ENCODE data around the gene PPEF2. TPM values are rescaled to one million over a fixed set of nuclear protein-coding genes. Genes with fewer than 3 reads are reported as not detected.

Gene PPEF2
- not detected for total RNA-seq (2021; ENCODE audit: unreplicated experiment)
- polyA plus RNA-seq (2012; ENCODE audit: insufficient read length), result not detected
- percentile 2 among the genes with signal in this experiment for Bru-seq, nascent RNA
- percentile 8 among the genes with signal in this experiment for BruChase-seq, experiment 1, labeled RNA remaining after a 2-hour chase
- BruChase-seq, experiment 2, labeled RNA remaining after a 6-hour chase, result percentile 5 among the genes with signal in this experiment
- long read RNA-seq, result 0 reads

DNA sequence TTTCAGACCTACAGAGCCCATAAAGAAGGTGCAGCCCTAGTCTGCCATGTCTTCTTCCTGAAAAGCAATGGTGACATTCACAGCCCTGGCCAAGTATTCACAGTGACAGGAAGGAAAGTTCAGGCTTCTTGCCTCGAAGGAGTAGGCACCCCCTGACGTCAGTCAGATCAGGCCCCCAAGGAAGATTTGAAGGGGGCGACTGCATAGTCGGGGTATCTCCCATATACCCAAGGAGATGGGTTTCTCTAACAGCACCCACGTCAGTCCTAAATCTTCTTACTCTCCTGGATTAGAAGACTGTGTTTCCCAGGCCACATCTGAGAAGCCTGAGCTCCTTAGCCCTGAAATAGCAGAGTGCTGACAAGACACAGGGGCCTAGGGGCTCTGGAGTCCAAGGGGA lies at the start of gene PPEF2:
Gene PPEF2 (minus strand): TSS at position 101 of the 400 bp plus-strand sequence. CDS start 6,127 bp downstream, outside the sequence.
- no peak for ATAC-seq
- in situ Hi-C loops (cut with HindIII; ENCODE audit: low pct_unique_long_range_greater_than_20kb, low sequenced_read_pairs) (no loop called here), intact Hi-C loops (cut with micrococcal nuclease; ENCODE audit: unreplicated experiment) (no loop called here)
- POLR2A ChIA-PET, result no interaction called here
- no peak within 1 kb of the TSS for H3K27ac ChIP-seq (ENCODE audit: low read length)
- TF ChIP-seq, protein P1, sequence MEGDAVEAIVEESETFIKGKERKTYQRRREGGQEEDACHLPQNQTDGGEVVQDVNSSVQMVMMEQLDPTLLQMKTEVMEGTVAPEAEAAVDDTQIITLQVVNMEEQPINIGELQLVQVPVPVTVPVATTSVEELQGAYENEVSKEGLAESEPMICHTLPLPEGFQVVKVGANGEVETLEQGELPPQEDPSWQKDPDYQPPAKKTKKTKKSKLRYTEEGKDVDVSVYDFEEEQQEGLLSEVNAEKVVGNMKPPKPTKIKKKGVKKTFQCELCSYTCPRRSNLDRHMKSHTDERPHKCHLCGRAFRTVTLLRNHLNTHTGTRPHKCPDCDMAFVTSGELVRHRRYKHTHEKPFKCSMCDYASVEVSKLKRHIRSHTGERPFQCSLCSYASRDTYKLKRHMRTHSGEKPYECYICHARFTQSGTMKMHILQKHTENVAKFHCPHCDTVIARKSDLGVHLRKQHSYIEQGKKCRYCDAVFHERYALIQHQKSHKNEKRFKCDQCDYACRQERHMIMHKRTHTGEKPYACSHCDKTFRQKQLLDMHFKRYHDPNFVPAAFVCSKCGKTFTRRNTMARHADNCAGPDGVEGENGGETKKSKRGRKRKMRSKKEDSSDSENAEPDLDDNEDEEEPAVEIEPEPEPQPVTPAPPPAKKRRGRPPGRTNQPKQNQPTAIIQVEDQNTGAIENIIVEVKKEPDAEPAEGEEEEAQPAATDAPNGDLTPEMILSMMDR (IDR thresholded peaks at IDR 0.05), result no peak
- TF ChIP-seq SIN3A (IDR thresholded peaks at IDR 0.05; ENCODE audit: borderline replicate concordance, insufficient read depth, low read depth, low read length) (no peak), TCF7L2 (IDR thresholded peaks at IDR 0.05; ENCODE audit: low read depth, low read length) (no peak), POLR2AphosphoS5 (IDR thresholded peaks at IDR 0.05; ENCODE audit: low read depth, low read length) (no peak)
- TF ChIP-seq, protein P2, sequence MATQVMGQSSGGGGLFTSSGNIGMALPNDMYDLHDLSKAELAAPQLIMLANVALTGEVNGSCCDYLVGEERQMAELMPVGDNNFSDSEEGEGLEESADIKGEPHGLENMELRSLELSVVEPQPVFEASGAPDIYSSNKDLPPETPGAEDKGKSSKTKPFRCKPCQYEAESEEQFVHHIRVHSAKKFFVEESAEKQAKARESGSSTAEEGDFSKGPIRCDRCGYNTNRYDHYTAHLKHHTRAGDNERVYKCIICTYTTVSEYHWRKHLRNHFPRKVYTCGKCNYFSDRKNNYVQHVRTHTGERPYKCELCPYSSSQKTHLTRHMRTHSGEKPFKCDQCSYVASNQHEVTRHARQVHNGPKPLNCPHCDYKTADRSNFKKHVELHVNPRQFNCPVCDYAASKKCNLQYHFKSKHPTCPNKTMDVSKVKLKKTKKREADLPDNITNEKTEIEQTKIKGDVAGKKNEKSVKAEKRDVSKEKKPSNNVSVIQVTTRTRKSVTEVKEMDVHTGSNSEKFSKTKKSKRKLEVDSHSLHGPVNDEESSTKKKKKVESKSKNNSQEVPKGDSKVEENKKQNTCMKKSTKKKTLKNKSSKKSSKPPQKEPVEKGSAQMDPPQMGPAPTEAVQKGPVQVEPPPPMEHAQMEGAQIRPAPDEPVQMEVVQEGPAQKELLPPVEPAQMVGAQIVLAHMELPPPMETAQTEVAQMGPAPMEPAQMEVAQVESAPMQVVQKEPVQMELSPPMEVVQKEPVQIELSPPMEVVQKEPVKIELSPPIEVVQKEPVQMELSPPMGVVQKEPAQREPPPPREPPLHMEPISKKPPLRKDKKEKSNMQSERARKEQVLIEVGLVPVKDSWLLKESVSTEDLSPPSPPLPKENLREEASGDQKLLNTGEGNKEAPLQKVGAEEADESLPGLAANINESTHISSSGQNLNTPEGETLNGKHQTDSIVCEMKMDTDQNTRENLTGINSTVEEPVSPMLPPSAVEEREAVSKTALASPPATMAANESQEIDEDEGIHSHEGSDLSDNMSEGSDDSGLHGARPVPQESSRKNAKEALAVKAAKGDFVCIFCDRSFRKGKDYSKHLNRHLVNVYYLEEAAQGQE (IDR thresholded peaks at IDR 0.05; ENCODE audit: insufficient read depth in 1 of 2, low read depth in 2 of 2, low read length in 1 of 2), result no peak
- H3K36me3 ChIP-seq (ENCODE audit: control insufficient read depth, insufficient read depth, low read length), result no peaks in the 10 kb centered on the region
- no TSS peak for BruUV-seq (replicated peaks)
- H3K4me3 ChIP-seq (ENCODE audit: low read depth in 2 of 2, low read length in 2 of 2), result no peak within 1 kb of the TSS
- DNase-seq (ENCODE audit: low read depth, low spot score), result no peak
- H3K4me1 ChIP-seq (ENCODE audit: control insufficient read depth, insufficient read depth, low read length), result no peaks in the 10 kb centered on the region
- no peaks in the 10 kb centered on the region for H3K9me3 ChIP-seq (ENCODE audit: control insufficient read depth, insufficient read depth, low read depth, low read length)
- CTCF ChIA-PET, result no interaction called here
- no peaks in the 10 kb centered on the region for H3K27me3 ChIP-seq (ENCODE audit: control insufficient read depth, insufficient read depth, low read length)

DNA sequence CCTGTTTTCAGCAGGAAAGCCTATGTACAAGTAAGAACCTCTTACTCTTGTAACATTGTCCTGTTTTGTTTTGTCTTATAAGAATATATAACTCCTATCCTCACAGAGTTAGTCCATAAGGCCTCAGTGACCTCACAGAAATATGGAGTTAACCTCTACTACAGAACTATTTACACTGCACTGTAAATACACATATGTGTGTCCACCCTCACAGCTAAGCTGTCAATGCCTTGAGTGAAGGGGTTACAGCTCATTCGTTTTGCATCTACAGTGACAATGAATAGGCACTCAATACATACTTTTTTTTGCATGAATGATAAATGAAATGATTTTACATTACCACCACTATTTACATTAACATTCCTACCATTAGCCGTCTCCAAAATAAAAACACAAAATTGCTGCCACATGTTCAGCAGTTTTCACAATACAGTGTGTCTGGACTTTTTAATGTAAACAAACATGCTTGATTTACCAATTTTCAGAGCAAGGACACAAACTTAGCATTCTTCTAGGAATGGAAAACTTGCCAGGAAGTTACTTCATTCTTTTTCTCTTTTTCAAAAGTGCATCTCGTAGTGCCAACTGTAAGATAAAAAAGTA lies 48.1 kb upstream of the PPEF2 start:
- DNase-seq (ENCODE audit: low read depth, low spot score) (no peak), ATAC-seq (no peak)
- in situ Hi-C loops (cut with HindIII; ENCODE audit: low pct_unique_long_range_greater_than_20kb, low sequenced_read_pairs), result no loop called here
- BruUV-seq (replicated peaks), result no TSS peak
- Histone ChIP-seq H3K27me3 (ENCODE audit: control insufficient read depth, insufficient read depth, low read length) (no peaks in the 10 kb centered on the region), H3K36me3 (ENCODE audit: control insufficient read depth, insufficient read depth, low read length) (peaks cover 29% of the 10 kb centered on the region), H3K27ac (ENCODE audit: low read length) (no peak overlapping the region), H3K4me3 (ENCODE audit: low read depth in 2 of 2, low read length in 2 of 2) (no peak overlapping the region), H3K4me1 (ENCODE audit: control insufficient read depth, insufficient read depth, low read length) (no peaks in the 10 kb centered on the region), H3K9me3 (ENCODE audit: control insufficient read depth, insufficient read depth, low read depth, low read length) (no peaks in the 10 kb centered on the region)
- TF ChIP-seq SIN3A (IDR thresholded peaks at IDR 0.05; ENCODE audit: borderline replicate concordance, insufficient read depth, low read depth, low read length) (no peak), TCF7L2 (IDR thresholded peaks at IDR 0.05; ENCODE audit: low read depth, low read length) (no peak), POLR2AphosphoS5 (IDR thresholded peaks at IDR 0.05; ENCODE audit: low read depth, low read length) (no peak)
- TF ChIP-seq, protein P2 (IDR thresholded peaks at IDR 0.05; ENCODE audit: insufficient read depth in 1 of 2, low read depth in 2 of 2, low read length in 1 of 2), result no peak
- TF ChIP-seq, protein P1 (IDR thresholded peaks at IDR 0.05), result no peak
- POLR2A ChIA-PET, result no interaction called here
- CTCF ChIA-PET, result no interaction called here
- intact Hi-C loops (cut with micrococcal nuclease; ENCODE audit: unreplicated experiment), result no loop called here
